GM21526 (cell line): ENCODE results near the gene AMACR.
A peak's percentile ranks its signal among the peaks of the same experiment; 100 is the strongest.
"Not testable (repeated sequence)": the region's sequence is repeated elsewhere in the genome, so short reads cannot be mapped to it uniquely, and the experiment has no call there.

Experiments
- ATAC-seq: cut with Tn5 transposase; IDR thresholded peaks from one replicate; pipeline ENCODE4 v1.9.1; 2021; ENCODE audit warnings: moderate library complexity; ENCODE audit not compliant: unreplicated experiment, low FRiP score

Gene AMACR

DNA sequence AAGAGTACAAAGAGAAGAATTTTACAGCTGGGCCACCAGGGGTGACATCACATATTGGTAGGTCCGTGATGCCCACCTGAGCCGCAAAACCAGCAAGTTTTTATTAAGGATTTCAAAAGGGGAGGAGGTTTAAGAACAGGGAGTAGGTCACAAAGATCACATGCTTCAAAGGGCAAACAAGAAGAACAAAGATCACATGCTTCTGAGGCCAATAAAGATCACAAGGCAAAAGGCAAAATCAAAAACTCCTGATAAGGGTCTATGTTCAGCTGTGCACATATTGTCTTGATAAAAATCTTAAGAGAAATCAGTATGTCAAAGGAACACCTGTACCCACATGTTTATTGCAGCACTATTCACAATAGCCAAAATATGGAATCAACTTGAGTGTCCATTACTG, 2.3 kb upstream of the AMACR start:
- ATAC-seq, result not testable (repeated sequence)

DNA sequence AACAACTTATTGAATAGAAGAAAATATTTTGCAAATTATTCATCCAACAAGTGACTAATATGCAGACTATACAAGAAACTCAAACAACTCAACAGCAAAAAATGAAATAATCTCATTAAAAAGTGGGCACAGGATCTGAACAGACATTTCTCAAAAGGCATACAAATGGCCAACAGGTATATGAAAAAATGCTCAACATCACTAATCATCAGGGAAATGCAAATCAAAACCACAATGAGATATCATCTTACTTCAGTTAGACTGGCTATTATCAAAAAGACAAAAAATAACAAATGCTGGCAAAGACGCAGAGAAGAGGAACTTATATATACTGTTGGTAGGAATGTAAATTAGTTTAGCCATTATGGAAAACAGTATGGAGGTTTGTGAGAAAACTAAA, 1.8 kb upstream of the AMACR start:
- ATAC-seq, result no peak

DNA sequence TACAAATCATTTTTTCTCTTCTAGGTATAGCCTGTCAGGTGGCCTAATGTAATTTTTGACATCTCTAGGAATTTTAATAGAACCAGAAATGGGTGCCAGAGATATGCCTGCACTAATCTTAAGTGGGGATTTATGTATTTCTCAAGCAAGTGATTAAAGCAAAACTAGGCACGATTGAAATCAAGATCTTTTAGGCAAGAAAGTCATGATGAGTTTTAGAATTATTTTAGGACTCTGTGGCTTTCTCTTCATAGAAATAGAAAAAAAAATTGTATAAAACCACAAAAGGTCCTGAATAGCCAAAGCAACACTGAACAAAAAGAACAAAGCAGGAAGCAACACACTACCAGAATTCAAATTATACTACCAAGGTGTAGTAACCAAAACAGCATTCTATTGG, 952 bp upstream of the AMACR start:
- no peak for ATAC-seq

DNA sequence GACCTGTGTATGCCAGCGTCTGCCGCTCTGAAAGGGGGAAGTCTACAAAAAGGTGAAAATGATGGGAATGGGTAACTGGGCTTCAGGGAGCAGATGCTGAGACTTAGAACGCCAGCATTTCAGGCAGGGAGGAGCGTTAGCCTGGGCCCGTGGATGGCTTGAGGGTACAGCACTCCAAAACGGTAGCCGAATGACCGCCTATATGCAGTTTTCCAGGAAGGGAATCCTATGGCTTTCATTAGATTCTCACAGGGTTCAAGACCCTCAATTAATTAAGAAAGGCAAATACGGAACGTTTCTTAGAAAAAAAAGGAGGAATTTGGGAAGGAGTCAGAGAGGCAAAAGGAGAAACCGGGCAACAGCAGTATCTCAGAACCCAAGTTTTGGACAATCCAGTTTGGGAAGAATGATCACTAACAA, 639 bp downstream of the AMACR start:
- no peak for ATAC-seq

DNA sequence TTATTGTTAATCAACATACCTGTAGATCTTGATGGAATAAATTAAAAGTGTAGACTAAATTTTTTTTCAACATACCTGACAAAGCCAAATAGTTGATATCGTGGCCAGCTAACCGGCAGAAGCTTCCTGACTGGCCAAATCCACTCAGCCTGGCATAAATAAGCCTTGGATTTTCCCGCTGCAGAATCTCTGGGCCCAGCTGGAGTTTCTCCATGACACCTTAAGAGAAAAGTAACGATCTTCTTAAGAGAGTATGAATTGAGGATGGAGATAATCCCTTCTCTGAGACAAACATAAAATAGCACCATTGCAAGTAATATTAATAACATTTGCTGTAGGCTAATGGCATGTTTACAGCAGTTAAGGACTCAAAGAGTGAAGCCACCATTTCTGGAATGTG, 2.2 kb downstream of the AMACR start:
- ATAC-seq, result no peak

DNA sequence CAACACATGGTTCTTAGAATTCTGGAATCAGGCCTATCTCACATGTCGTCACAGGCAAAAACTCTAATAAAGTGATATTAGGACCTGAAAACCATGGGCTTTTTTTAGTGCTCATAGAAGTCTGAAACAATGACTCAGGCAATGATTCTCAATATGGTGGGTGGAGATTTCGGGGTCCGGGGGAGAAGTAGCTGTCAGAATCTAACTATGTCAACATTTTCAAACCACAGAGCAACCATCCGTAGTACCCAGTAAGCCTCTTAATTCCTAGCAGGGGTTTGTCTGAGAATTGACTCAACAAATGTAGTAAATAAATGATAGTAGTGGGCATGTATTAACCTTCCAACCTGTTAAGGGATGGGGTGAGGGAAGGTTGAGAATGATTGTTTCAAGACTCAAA, 2.6 kb downstream of the AMACR start:
- ATAC-seq, result no peak

DNA sequence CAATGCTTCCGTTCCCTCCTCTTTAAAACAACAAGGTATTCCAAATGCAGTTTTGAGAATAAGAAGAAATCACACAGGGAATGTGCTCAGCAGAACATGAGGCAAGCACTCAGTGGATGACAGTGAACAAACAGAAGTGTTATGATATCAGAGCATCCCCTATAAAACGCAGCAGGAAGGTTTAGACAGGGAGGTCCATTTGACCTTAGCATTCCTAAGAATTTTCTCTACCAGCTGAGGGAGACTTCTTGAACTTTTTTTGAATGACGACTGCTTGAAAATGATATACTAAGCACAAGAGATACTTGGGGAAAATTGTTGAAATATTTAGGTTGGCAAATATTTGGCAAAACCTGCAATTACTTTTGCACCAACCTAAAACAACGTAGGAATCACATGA, 3.9 kb downstream of the AMACR start:
- ATAC-seq, result no peak

DNA sequence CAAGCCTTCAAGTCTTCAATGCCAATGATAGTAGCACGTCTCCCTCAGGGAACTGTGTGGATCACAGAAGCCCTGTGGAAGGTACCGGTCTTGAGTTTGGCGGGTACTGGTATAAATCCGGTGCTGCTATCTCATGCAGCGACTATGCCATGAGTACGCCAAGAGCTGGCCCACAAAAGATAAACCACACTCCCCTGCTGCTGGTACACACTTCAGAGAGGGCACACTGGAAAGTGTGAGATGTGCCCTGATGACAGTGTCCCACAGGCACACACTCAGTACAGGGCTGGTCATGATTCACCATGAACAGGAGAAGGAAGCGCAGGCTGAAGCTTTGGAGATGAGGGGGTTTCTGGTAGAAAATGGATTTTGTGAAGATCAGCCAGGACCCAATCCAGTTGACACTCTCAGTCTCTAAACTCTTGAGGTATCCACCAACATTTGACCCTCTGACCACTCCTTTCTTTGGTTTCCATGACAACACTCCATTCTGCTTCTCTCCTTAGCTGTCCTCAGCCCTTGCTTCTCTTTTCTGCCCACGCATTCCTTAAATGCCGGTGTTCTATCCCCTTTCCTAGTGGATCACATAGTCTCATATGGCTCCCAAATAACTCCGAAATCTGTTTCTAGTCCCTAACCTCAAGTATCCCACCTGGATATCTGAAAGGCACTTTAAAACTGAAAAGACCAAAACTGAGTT, 5.1 kb downstream of the AMACR start:
- no peak for ATAC-seq

DNA sequence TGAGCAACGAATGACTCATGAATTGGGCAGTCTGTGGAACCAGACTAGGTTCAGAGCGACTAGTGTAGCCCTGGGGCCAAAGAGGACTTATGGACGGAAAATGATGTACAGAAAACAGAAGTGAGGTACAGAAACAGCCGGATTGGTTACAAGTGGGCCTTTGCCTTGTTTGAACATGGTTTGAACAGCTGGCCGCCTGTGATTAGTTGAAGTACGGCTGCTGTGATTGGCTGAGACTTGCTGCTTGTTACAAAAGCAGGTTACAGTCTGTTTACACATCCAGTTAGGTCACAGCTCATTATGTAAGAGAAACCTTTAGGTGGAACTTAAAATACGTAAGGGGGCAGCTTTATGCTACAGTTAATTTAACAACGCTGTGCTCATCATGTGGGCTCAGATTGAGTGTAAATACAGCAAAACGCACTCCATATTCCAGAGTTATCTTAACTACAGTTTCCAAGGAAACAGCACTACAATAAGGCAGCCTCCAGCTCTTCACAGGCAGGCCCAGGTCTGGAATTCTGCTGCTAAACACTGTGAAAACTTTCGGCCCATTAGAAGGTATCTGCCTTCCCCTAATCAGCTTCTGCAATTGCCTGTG, 6.5 kb downstream of the AMACR start:
- no peak for ATAC-seq

DNA sequence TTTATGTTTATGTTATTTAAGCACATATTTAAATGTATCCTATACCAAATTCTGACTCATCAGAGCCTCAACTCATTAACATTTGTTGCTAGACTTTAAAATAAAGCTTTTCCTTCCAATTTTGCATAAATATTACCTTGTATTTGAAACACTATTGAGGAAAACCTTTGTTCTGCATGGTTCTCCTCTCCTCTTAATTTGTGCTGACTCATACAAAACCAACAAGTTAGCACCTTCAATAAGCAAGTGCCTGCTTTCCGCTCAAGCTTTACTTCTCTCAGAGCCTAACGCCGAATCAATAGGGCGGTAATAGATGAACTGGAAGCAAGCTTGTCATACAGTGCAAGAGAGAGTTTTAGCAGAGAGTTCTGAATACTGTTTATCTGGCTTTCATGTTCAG, 7.9 kb downstream of the AMACR start:
- ATAC-seq, result no peak

DNA sequence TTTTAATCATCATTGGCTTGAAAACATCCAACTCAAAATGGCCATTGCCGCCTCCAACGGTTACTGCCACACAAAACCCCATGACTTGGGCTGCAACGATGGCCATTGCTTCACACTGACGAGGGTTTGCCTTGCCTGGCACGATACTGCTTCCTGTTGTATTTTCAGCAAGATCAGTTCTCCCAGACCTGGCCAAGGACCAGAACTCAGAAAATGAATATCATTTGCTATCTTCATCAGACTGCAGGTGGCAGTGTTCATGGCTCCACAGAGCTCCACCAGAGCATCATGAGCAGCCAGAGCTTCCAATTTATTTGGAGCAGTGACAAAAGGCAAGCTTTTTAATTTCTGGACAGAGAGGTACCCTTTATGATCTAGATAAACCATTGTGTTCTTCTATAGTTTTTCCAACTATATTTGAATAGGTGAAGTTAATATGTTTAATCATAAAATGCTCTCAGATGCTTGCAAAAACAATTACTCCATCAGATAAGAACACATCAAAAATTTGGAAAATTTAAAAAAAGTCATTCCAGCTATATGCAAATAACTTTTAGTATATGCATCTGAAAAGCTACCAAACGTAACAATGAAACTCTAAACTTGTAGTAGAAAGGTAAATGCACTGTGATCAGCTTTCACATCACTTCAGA, 10.4 kb downstream of the AMACR start:
- peak; percentile 59 for ATAC-seq

DNA sequence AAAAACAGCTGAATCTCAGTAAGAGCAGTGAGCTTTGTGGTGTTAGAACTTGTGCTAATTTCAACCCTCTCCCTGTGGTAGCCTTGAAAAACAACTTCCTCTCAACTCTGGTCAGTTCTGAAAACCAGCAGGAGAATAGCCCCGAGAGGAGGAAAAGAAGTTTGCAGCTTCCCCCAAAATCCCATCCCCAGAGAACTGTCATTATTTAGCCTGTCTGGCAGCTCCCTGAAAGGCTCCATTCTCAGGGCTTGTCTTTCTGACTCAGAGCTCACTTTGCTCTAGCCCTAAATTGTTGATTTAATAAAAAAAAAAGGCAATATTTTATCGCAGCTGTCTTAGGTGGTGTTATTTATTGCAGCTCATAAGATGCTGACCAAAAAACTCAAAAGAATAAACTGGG, 12.0 kb downstream of the AMACR start:
- no peak for ATAC-seq

DNA sequence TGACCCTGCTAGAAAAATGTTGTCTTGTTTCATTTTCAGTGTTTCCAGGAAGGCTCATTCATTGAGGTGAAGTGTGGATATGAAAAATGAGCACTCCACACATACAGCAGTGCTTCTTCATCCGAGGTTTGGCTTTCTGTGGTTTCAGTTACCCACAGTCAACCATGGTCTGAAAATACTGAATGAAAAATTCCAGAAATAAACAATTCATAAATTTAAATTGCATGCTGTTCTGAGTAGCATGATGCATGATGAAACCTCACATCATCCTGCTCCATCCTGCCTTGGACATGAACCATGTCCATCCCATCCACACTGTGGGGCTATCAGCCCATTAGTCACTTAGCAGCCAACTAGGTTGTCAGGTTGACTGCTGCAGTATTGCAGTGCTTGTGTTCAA, 13.0 kb downstream of the AMACR start:
- no peak for ATAC-seq

DNA sequence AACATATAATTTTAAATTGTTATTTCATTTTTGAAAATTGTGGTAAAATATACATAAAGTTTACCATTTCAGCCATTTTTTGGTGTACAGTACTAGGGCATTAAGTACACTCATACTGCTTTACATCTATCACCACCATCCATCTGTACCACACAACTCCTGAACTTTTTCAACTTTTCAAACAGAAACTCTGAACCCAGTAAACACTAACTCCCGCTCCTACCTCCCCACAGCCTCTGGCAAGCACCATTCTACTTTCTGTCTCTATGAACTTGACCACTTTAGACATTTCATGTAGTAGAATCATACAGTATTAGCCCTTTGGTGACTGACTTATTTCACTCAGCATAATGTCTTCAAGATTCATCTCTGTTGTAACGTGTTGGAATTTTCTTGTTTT, 15.0 kb downstream of the AMACR start:
- no peak for ATAC-seq

DNA sequence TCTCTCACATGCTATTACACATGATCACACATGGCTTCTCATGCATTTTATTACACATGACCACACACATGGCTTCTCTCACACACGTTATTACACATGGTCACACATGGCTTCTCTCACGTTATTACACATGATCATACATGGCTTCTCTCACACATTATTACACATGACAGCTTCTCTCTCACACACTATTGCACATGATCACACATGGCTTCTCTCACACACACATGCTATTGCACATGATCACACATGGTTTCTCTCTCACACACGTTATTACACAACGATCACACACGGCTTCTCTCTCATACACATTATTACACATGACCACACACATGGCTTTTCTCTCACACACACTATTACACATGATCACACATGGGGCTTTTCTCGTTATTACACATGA, 22.4 kb downstream of the AMACR start:
- ATAC-seq, result no peak

DNA sequence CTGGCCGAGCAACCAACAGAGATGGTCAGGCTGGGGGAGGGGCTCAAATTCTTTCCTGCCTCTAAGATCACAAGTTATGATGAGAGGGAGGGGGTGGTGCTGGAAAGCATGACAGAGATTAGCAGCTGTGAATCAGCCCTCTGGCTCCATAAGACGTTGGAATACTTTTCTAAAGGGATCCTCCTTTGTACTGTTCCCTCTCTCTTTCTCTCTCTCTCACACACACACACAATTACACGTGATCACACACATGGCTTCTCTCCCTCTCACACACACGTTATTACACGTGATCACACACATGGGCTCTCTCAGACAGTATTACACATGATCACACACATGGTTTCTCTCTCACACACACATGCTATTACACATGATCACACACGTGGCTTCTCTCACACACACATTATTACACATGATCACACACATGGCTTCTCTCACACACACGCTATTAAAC, 23.2 kb downstream of the AMACR start, which contains the start of gene SLC45A2:
SLC45A2 (minus strand) TSS at position 23 of the 454 bp plus-strand sequence. CDS start 110 bp downstream, outside the sequence.
- no peak for ATAC-seq

DNA sequence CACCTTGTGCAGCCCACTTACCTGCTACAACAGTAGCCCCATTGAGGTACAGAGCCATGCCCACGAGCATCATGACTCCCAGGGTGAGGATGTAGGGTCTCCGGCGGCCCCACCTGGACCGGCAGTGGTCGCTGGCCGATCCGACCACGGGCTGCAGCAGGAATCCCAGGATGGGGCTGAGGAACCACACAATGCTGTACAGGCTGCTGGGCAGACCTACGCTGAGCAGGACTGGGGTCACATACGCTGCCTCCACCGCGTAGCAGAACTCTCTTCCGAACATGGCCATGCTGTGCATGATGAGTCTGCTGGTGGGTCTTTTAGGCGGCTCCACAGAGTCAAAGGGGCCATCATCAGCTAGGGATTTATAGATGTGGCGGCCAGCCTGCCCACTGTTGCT, 23.7 kb downstream of the AMACR start:
- ATAC-seq, result no peak

DNA sequence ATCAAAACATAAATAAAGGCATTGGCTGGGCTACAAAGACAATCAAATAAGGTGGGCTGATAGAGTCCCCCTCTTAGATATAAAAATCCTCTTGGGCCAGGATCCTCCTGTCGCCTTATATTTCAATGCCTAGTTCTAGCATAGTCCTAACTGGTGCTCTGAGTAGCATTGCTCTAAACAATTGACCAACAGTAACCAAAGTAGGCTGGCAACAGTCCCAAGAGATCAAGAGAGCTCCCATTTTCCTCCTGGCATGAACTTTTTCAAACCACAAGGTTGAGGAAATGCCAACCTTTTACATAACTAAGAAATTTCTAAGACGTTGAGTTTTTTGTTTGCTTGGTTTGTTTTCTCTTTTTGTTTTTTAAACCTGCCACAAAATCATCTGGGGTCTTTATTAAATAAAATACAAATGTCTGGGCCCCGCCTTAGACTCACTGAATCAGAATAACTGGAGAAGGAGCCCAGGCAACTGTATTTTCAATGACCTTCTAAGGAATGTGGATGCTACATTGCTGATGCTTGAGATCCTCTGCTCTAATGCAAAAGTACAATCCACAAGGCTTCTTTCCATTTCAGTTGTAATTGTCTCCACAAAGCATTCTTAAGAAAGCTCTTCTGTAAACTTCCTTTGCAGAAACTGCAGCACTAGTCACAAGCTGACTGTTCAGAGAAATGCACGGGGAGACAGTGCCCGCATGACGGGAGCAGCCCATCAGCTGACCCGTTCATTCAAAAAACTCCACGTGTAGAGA, 26.3 kb downstream of the AMACR start:
- ATAC-seq, result no peak

DNA sequence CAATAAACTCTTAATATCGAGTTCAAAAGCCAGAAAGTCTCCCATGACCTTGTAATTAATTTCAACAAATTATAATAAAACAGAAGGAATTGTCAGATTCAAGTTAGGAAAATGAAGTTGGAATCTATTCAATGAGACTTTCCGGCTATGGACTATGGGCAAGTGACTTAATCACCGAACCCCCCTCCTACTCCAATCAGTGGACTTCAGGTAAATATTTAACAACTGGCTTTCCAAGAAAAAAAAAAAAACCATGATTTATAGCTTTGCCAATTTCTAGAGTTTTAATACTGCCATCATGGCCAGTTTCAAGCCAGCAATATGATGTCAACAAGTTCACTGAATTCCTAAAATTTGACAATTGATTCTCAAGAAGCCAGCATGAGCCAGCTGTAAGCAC, 27.8 kb downstream of the AMACR start:
- no peak for ATAC-seq

DNA sequence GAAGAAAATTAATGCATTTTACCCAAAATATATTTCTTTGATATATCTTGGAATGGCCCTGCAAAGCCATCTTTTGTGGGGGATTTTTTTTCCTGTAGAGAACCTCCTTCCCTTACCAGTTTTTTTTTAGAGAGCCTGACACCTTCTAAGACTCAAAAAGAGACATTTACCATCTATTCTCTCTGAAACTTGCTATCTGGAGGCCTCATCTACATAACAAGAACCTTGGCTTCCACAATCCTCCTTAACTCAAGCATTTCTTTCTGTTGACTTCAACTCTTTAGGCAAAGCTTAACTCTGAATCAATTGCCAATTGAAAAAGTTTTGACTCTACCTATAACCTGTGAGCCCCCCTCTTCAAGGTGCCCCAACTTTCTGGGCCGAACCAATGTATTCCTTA, 29.5 kb downstream of the AMACR start:
- ATAC-seq, result no peak

DNA sequence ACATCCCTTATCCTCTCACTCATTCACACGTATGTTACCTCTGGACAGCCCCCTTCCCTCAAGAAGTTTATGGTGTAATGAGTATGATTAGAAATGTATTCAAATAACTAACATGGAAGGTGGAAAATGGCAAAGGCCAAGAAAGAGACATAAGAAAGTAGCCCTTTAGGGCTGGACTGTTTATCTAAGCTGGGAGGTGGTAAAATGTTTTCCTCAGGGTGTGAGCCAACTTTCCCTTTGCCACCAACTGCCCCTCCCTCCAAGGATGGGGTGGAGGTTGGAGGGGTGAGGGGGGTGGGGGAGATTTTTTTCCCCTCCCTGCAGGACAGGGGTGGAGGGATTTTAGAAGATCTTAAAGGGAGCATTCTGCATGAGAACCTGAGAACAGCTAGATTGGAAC, 31.5 kb downstream of the AMACR start:
- ATAC-seq, result no peak
